IPS-18a (cell line): Measurements from ENCODE around the gene CFAP161.

ENCODE experiments used
- H3K27ac ChIP-seq: one replicate; pipeline ENCODE4 v1.5.1; 2013; ENCODE audit warnings: low read length
- H3K27me3 ChIP-seq: one replicate; pipeline ENCODE4 v1.6.1; 2013; ENCODE audit warnings: mild to moderate bottlenecking, low read length; ENCODE audit not compliant: control insufficient read depth, insufficient read depth
- H3K36me3 ChIP-seq: one replicate; pipeline ENCODE4 v1.6.1; 2013; ENCODE audit warnings: low read depth, low read length; ENCODE audit not compliant: control insufficient read depth
- H3K4me1 ChIP-seq: one replicate; pipeline ENCODE4 v1.6.1; 2013; ENCODE audit warnings: low read depth, low read length; ENCODE audit not compliant: control insufficient read depth
- H3K4me3 ChIP-seq: one replicate; pipeline ENCODE4 v1.5.1; 2013; ENCODE audit warnings: low read length
- H3K9ac ChIP-seq: one replicate; pipeline ENCODE4 v1.6.1; 2013; ENCODE audit warnings: mild to moderate bottlenecking, low read length, moderate library complexity
- H3K9me3 ChIP-seq: one replicate; pipeline ENCODE4 v1.6.1; 2013; ENCODE audit warnings: low read depth, low read length; ENCODE audit not compliant: control insufficient read depth

CFAP161 gene

DNA sequence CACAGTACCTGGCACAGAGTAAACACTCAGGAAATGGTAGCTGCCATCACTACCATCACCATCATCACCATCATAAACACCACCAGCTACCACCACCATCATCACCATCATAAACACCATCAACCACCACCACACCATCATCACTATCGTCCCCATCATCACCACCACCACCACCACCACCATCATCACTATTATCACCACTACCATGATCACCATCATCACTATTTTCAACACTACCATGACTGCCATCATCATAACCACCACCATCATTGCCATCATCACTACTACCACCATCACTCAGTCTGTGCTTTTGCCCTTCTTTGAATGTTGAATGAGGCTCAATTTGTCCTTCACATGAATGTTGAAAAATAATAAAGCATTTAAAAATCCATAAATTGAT lies 41.4 kb downstream of the CFAP161 start:
- H3K4me3 ChIP-seq, result no peak overlapping the region
- no peak overlapping the region for H3K27ac ChIP-seq
- no peaks in the 10 kb centered on the region for H3K4me1 ChIP-seq
- H3K27me3 ChIP-seq, result no peaks in the 10 kb centered on the region
- H3K9me3 ChIP-seq, result no peaks in the 10 kb centered on the region
- no peak overlapping the region for H3K9ac ChIP-seq
- H3K36me3 ChIP-seq, result no peaks in the 10 kb centered on the region

DNA sequence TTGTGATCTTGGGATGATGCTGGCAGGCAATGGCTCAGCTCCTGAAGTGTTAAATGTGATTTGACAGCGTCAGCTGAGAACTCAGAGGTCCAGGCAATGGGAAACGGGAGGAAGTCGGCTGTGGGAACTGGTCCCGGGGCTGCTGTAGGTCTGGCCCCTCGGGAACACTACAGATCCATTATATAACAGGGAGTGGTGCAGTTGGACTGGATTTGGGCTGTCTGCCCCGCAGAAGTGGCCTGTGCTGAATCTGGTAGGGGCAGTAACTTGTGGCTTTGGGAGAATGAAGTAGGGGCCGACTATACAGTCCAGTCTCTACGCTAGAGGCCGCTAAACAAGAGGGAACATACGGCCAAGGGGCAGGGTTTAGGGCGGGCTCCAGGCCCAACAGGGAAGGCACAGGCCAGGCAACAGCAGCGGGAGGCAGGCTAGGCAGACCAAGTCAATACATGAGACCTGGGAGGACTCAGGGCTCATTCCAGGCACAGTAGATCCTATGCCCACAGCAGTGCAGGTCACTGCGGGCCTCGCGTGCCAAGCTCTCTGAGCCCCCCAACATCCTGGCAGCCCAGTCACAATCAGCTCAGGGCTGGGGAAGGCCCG lies 42.3 kb downstream of the CFAP161 start:
- Histone ChIP-seq H3K36me3 (no peaks in the 10 kb centered on the region), H3K9ac (no peak overlapping the region), H3K4me3 (no peak overlapping the region), H3K4me1 (no peaks in the 10 kb centered on the region), H3K9me3 (no peaks in the 10 kb centered on the region), H3K27ac (no peak overlapping the region), H3K27me3 (no peaks in the 10 kb centered on the region)

DNA sequence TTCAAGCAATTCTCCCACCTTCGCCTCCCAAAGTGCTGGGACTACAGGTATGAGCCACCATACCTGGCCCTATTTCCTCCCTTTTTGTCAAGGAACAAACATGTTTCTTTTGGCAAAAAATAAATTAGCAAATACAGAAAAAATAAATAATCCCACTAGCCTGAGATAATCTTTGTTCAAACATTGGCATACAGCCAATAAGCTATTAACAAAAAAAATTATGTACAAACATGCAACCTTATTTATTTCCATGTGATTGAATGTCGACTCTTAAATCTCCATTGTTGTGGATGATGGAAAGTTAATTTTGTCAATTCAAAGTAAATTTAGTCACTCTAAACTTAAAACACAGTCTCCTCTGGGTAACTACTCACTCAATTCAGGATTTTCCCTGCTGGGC lies 44.3 kb downstream of the CFAP161 start:
- H3K4me3 ChIP-seq, result no peak overlapping the region
- H3K36me3 ChIP-seq, result no peaks in the 10 kb centered on the region
- H3K4me1 ChIP-seq, result no peaks in the 10 kb centered on the region
- no peaks in the 10 kb centered on the region for H3K27me3 ChIP-seq
- no peaks in the 10 kb centered on the region for H3K9me3 ChIP-seq
- H3K27ac ChIP-seq, result no peak overlapping the region
- no peak overlapping the region for H3K9ac ChIP-seq

GRCh38 chr15:81181220-81181619 lies 47.1 kb downstream of the CFAP161 start:
- H3K9ac ChIP-seq, result no peak overlapping the region
- H3K9me3 ChIP-seq, result no peaks in the 10 kb centered on the region
- no peak overlapping the region for H3K4me3 ChIP-seq
- H3K27me3 ChIP-seq, result no peaks in the 10 kb centered on the region
- no peaks in the 10 kb centered on the region for H3K4me1 ChIP-seq
- H3K36me3 ChIP-seq, result no peaks in the 10 kb centered on the region
- no peak overlapping the region for H3K27ac ChIP-seq

DNA sequence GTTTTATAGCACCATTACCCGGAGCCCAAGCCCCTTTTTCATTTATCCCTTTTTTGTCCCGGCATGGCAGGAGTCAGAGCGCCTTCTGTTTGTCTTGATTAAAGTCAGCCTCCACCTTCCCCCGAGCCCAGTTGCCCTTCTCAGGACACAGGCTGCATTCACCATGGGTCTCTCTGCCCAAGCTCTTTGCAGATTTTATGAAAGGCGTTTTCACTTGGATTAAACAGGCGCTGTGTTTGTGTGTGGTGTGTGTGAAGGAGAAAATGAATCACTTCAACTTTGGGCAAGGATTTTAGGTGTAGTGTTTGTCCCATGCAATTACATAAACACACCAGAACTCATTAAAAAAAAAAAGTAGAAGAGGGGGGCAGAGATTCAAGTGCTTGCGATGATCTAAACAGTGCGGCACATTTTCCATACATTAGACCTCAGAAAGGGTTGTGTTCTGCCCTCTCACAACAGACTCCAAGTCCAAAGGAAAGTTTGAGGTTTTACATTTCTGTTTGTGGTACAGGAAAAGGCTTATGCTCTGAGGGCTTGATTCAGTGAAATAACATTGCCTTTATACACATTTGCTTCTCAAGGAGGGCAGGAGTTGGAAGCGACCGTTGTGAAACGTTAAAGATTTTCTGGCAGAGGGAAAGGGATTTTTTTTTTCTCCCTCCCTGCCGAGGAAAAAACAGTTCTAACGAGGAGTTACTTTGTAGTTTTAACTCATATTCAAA lies 48.1 kb downstream of the CFAP161 start:
- Histone ChIP-seq H3K4me3 (no peak overlapping the region), H3K27me3 (no peaks in the 10 kb centered on the region), H3K4me1 (no peaks in the 10 kb centered on the region), H3K36me3 (no peaks in the 10 kb centered on the region), H3K27ac (no peak overlapping the region), H3K9me3 (no peaks in the 10 kb centered on the region), H3K9ac (no peak overlapping the region)

GRCh38 chr15:81182756-81183438 lies 48.8 kb downstream of the CFAP161 start:
- Histone ChIP-seq H3K27ac (no peak overlapping the region), H3K9me3 (no peaks in the 10 kb centered on the region), H3K4me1 (no peaks in the 10 kb centered on the region), H3K9ac (no peak overlapping the region), H3K4me3 (no peak overlapping the region), H3K27me3 (no peaks in the 10 kb centered on the region), H3K36me3 (no peaks in the 10 kb centered on the region)

DNA sequence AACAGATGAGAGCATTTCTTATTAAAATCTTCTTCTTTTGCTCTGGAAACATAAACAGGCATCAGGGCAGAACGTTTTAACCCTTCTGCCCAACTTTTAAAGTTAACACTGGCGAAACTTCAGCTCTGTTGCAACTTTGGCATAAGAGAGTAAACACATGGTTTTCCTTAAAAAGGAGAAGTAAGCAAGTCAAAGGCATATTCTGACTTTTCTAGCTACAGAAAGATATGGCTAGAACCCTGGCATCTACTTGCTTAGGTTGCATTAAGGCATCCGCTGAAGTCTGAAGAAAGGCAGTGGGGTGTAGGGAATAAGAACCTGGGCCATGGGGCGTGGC lies 49.3 kb downstream of the CFAP161 start:
- no peak overlapping the region for H3K9ac ChIP-seq
- H3K4me3 ChIP-seq, result no peak overlapping the region
- H3K36me3 ChIP-seq, result no peaks in the 10 kb centered on the region
- H3K4me1 ChIP-seq, result no peaks in the 10 kb centered on the region
- H3K9me3 ChIP-seq, result no peaks in the 10 kb centered on the region
- no peak overlapping the region for H3K27ac ChIP-seq
- H3K27me3 ChIP-seq, result no peaks in the 10 kb centered on the region

DNA sequence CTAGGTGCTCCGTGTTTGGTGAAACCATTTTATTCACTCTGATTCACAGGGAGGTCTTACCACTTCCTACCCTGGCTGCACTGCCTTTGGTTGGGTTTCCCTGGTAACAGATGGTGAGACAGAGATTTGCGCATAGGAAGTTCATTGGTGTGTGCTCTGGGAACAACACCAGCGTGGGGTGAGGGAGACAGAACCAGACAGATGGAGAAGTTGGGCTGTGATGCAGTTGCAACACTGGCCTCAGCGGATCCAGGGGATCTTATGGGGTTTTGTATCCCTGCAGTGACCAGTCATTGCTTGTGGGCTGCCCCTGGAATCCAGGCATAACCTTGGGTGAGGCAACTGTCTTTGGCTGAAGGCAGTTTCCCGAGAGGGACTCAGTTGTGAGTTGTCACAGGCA lies 50.1 kb downstream of the CFAP161 start:
- H3K4me3 ChIP-seq, result no peak overlapping the region
- H3K9ac ChIP-seq, result no peak overlapping the region
- H3K4me1 ChIP-seq, result no peaks in the 10 kb centered on the region
- no peaks in the 10 kb centered on the region for H3K9me3 ChIP-seq
- no peak overlapping the region for H3K27ac ChIP-seq
- H3K27me3 ChIP-seq, result no peaks in the 10 kb centered on the region
- no peaks in the 10 kb centered on the region for H3K36me3 ChIP-seq

GRCh38 chr15:81185631-81186295 lies 51.7 kb downstream of the CFAP161 start:
- Histone ChIP-seq H3K36me3 (no peaks in the 10 kb centered on the region), H3K4me3 (no peak overlapping the region), H3K27me3 (no peaks in the 10 kb centered on the region), H3K9me3 (no peaks in the 10 kb centered on the region), H3K27ac (no peak overlapping the region), H3K9ac (no peak overlapping the region), H3K4me1 (no peaks in the 10 kb centered on the region)

- H3K27me3 ChIP-seq, result no peaks in the 10 kb centered on the region
- H3K9me3 ChIP-seq, result no peaks in the 10 kb centered on the region
- H3K4me1 ChIP-seq, result no peaks in the 10 kb centered on the region
- H3K27ac ChIP-seq, result no peak overlapping the region
- H3K36me3 ChIP-seq, result no peaks in the 10 kb centered on the region
- no peak overlapping the region for H3K4me3 ChIP-seq
- no peak overlapping the region for H3K9ac ChIP-seq
Observed at GRCh38 chr15:81188354-81188753, 54.3 kb downstream of the CFAP161 start.

DNA sequence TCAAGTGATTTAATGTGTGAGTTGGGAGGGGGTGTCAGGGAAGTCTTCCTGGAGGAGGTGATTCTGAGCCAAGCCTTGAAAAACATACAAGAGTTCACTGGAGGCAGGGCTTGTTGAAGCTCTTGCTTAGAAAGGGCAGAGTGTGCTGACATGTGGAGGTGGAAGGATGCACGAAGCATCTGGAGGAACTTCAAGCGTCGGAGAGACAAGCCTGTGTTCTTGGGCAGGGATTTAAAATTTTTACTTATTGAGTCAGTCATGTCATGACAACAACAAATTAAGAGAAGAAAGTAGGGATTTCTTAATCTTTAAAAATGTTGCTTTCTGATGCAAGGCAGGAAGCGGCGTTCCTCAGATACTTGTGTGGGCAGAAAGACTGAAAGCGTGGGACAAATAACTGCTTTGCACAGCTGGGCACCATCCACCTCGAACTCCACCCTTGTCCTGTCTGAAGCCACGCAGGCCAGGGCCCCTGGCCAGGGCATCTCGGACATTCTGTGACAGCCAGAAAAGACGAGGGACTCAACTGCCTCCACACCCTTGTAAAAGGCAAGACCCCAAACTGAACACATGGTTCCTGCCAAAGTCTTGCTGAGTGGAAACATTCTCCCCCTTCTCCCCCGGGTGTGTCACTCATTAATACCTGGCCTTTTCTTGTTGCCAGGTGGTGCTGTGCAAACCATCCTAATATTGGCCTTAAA lies 55.7 kb downstream of the CFAP161 start:
- Histone ChIP-seq H3K4me1 (no peaks in the 10 kb centered on the region), H3K9me3 (no peaks in the 10 kb centered on the region), H3K27ac (no peak overlapping the region), H3K27me3 (no peaks in the 10 kb centered on the region), H3K36me3 (no peaks in the 10 kb centered on the region), H3K9ac (no peak overlapping the region), H3K4me3 (no peak overlapping the region)
